Bladder microvascular endothelial cell (primary cell): Measurements from ENCODE around the gene SERINC3. TPM values are rescaled to one million over a fixed set of nuclear protein-coding genes. Genes with fewer than 3 reads are reported as not detected.

ENCODE experiments used
- total RNA-seq: library from RNA; depleted of rRNA; stranded (reverse); fragments of >200 nt; gene quantifications from 2 replicates; pipeline ENCODE4 v1.2.3, GENCODE V29; 2014

Gene SERINC3
- 96.7 and 97.1 TPM in 2 replicates for total RNA-seq

GRCh38 chr20:44521484-44522481, at the start of gene SERINC3:
Gene SERINC3 (minus strand): TSS chr20:44522070. CDS start chr20:44521951, 119 bp downstream.

GRCh38 chr20:44475694-44476560, 45.9 kb downstream of the SERINC3 start, which contains the start of gene TTPAL:
Gene TTPAL (plus strand): TSS chr20:44475874. CDS start chr20:44480000, 4,126 bp downstream.

Other genes starting within 250 kb of the SERINC3 start
- 4.9 and 9.0 TPM in 2 replicates for gene FITM2, start 210.9 kb downstream of the SERINC3 start, total RNA-seq
- not detected in 2 replicates for gene R3HDML, start 185.0 kb downstream of the SERINC3 start, total RNA-seq
- gene HNF4A, start 166.4 kb downstream of the SERINC3 start, total RNA-seq = under 0.01 TPM in 1 of 2 replicates, not detected in the other
- gene TTPAL, start 46.2 kb downstream of the SERINC3 start, total RNA-seq = 1.6 and 4.9 TPM in 2 replicates
- 128 and 172 TPM in 2 replicates for gene PKIG, start 60.5 kb upstream of the SERINC3 start, total RNA-seq
- 10.4 and 20.2 TPM in 2 replicates for gene ADA, start 129.6 kb upstream of the SERINC3 start, total RNA-seq
- not detected in 2 replicates for gene CCN5, start 193.3 kb upstream of the SERINC3 start, total RNA-seq
- gene KCNK15, start 223.8 kb upstream of the SERINC3 start, total RNA-seq = 0.06 TPM in 1 of 2 replicates, not detected in the other